Activated gamma-delta T cell (primary cell): ENCODE data around the gene SEC24D.

Source experiments
- DNase-seq: peaks from one replicate; lab custom pipeline; 2025; lab: John Stamatoyannopoulos, UW

The SEC24D gene

DNA sequence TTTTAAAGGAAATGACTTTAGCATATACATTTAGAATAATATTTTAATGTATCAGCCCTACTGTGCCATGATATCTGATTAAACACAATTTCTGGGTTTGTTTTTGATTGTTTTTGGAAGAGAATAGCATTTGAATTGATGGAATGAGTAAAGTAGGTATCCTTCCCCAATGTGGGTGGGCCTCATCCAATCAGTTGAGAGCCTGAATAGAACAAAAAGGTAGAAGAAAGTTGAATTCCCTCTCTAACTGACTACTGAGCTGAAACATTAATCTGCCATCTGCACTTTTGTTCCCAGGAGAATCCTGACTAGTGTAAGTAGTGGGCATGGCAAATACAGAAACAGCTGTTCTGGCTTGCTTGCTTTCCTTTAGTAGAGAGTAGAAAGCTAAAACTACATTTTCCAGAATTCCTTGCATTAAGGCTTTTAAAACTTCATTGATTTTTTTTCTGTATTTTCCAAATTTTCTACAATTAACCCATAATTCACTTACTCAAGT, 9.7 kb upstream of the SEC24D start:
- no peak for DNase-seq

DNA sequence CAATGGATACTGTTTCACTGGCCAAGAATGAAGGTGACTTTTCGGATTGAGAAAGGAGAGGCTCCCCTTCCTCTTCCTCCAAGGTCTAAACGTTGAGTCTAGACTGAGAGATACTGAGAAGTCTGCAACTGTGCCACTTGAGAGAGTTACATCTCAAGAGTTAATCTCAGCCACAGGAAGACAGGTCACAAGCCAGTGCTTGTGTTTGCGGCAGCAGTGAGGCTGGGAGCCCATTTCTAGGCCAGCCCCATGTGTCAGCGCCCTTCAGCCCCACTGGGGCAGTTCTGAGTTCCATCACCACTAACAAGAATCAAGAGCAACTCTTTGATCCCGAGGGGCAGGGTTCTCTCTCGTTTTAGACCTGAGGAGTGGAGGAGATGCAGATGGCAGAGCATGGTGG, 7.3 kb upstream of the SEC24D start:
- no peak for DNase-seq

DNA sequence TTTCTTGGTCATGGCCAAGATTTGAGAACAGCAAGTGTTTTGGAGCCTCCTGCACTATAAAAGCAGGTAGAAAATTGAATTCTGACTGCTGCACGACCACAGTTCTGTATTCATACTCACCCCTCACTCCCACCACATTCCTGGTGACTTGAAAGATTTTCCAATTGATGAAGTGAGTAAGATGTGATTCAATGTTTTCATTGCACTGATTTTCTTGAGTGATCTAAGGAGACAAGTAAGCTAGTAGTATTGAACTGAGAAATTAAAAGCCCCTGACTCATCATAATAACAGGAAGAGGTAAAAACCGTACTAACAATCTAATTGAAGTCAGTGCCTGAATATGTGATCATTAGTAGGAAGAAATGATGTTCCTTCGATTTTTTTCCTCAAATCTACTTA, 6.1 kb upstream of the SEC24D start:
- no peak for DNase-seq

GRCh38 chr4:118839221-118839927, 3.4 kb upstream of the SEC24D start:
- no peak for DNase-seq

GRCh38 chr4:118837121-118837507, 1.2 kb upstream of the SEC24D start:
- no peak for DNase-seq

DNA sequence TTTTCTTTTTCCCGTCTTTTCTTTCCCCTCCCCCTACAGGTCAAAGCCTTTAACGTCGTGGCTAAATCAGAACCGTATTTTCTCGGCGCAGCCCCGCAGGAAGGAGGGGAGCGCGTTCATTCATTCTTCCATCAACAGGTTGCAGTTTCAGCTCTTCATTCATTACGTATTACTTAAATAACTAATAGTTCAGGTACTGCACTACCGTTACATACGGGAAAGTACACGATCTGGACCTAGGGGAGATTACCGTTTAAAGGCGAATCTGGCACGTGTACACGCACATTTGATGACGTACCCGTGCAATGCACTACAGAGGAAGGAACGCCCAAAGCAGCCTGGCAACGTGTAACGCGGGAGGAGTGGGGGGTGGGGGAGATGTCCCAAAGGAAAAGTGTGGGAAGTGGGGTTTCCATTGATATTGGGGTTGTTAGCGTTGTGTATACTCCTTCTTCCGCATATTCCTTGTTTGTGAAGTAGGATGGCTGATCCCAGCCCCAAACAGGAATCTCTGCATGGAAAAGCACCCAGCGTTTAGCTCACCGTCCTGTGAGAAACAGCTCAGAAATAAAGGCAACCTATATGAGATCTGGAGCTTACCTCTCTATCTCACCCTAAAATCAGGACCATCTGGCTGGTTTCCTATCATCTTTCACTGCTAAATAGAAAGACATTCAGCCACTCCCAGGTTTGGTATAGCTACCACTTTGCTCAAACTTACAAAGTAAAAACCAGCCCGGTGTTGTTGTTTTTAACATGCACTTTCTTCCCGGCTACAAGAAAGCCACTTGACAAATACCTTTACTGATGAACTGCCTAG, 585 bp upstream of the SEC24D start:
- DNase-seq = no peak

DNA sequence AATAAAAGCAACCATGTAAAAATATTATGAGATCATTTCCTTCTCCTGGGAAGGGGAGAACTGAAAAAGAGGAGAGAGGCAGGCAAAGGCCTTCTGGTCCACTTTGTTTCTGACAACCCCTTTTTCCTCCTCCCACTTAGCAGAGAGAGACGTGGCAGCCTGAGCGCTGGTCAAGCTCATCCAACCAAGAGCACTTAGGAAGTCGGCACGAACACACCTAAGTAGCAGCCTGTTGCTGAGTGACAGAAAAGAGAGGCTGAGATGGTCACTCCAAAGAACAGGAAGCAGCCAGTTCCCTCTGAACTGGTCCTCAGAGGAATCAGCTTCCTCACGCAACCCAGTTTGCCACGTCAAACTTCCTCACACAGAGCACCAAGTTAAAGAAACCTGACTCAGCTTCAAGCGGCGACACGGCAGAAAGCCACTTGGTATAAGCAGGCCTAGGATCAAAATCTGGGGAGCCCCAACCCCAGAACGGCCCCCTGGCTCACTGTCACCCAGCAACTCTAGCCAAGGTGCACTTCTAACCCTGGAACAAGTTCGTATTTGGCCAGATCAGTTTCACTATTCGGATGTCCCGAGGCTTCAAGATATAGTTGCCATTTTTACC, 861 bp downstream of the SEC24D start:
- no peak for DNase-seq

GRCh38 chr4:118834070-118834469, 1.9 kb downstream of the SEC24D start:
- no peak for DNase-seq

DNA sequence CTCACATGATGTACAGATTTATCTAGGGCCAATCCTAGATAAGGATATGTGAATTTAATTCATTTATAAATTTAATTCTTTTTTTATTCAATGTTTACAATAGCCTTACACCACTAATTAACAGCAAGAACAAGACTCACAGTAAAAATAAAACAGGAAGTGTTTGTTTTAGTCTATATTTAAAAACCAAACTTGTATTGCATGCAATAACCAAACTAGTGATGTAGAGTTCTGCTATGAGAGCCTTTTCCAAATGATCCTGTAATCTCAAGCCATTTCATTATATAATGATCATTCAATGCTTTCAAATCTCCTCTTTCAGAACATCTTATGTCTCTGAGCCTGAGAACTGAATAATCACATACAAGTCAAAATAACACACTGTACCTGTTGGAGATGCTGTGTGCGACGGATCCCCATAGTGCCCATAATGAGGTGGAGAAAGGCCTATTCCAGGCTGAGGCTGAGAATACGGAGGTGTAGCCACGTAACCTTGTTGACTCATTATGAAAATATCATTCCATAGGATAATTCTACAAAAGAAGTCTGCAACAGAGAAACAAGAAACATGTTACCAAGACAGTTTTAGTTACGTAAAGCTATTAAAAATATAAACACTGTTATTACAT, 2.6 kb downstream of the SEC24D start:
- no peak for DNase-seq

GRCh38 chr4:118829107-118829506, 6.8 kb downstream of the SEC24D start:
- DNase-seq = no peak

DNA sequence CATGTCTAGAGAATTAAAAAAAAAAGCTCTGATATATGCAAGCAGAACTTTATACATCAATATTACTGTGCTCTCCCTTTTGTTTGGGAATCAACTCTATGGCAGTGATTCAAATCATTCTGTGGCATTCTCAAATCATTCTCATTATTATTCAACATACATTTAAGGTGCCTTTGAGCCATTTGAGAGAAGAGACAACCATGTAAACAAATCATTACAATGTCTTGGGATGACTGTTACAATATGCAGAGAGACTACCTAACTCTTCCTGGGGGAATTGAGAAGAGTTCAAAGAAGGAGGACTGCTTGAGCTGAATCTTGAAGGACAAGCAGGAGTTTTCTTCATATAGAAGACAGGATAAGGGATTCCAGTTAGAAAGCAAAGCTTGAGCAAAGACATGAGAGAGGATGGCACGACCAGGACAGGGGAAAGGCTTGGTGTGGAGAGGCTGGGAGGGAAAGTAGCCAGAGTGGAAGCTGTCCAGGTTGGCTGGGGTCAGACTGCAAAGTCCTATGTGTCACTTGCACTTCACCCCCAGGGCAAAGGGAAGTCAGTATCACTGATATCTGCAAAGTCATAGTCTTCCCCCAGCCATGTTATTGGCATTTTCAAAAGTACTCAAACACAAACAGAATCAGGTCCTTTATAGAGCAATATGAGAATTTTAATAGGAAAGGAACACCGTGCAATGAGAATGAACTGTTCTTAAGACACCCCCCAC, 9.0 kb downstream of the SEC24D start:
- DNase-seq = no peak

DNA sequence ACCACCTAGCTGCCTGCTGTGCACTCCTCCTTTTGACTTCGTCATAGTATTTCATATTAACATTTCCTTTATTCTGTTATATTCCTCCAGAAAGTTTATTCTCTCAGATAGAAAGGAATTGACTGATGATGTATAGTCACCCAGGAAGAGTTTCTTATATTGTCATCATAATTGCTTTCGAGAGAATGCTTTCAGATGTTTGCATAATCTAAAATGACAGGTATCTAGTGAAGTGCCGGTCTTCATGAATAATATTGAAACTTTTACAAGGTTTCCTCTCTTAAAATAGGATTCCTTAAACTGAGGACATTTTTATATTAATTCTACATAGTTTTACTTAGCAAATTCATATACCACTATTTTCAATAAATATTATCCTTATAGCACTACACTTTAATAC, 10.1 kb downstream of the SEC24D start:
- DNase-seq = no peak

- DNase-seq = no peak
Observed at GRCh38 chr4:118824141-118824540, 11.8 kb downstream of the SEC24D start.

GRCh38 chr4:118823471-118823870, 12.5 kb downstream of the SEC24D start:
- no peak for DNase-seq

DNA sequence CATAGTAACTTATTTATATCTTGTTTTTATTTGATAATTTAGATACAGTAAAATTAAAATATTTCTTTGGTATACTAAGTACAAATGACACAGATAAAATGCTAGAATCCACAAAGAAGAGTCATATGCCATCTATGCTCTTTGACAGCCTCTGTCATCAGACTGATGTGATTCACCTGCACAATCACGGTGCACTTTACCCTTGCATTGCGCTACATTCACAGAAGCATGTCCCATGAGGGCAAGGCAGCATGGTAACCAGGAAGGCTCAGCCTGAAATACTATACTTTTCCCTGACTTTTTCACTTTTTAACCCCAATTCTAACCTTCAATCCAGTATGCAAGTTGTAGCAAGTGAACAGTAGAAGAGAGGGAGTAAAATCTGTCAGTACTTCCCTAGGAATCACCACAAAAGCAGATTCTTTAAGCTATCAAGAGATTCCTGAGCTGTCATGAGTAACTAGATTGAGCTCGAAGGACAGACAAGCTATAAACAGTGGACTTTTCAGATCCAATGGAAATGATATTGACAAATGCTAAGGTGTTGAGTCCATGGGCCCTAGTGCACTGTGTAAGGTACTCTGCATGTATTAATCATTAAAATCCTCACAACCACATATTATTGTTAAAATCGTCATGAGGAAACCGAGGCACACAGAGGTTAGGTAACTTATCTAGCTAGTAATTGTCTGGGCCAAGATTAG, 14.2 kb downstream of the SEC24D start:
- DNase-seq = no peak

DNA sequence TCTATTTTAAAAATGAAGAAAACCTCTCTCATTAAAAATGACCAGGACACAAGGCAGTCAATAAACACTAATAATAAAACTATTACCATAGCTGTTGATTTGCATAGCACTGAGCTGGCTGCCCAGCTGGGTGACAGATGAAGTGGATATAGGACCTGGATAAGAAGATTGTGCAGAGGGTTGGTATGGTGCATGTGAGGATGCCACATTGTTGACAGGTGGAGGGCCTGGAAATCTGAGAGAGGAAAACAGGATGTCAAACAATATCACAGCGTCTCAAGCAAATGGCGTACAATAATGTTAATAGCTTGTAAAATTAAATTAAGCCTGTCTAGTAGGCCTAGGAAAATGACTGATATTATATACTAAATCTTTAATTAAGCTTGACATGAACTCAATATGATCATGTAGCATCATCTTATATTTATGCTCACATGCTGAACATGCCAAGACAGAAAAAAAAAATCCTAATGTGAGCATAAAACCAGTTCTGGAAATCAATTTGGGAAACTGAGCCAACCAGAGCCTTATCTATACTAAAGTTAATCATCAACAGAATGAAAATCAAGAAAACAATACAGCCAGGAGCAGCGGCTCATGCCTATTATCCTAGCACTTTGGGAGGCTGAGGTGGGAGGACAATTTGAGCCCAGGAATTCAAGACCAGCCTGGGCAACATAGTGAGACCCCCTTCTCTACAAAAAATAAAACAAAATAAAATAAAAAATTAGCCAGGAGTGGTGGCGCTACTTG, 18.6 kb downstream of the SEC24D start:
- no peak for DNase-seq

DNA sequence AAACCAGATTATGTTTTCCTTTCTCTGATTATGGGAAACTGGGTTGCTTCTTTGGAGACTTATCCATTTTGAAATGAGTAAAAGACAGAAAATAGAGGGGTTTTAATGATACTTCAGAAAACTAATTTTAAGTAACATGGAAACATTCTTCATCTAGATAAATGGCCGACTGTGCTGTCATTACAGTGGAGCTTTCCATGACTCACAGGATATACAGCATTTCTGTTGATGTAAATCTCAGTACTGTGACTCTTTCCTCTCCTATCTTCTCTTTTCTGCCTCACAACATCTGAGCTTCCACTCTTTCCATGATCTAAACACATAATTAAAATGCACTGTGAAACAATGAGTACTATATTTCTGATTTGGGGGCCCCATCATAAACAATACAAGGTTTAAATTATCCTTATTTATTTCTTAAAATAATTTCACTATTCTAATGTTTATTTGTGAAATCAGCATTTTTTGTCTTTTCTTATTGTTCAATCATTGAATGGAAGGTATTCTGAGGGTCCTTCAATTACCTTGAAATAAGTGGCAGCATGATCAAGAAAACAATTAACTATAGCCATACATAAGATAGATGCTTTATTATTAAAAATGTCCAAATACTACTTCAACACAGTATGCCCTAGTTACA, 19.3 kb downstream of the SEC24D start:
- no peak for DNase-seq

GRCh38 chr4:118814891-118815290, 21.0 kb downstream of the SEC24D start:
- no peak for DNase-seq

DNA sequence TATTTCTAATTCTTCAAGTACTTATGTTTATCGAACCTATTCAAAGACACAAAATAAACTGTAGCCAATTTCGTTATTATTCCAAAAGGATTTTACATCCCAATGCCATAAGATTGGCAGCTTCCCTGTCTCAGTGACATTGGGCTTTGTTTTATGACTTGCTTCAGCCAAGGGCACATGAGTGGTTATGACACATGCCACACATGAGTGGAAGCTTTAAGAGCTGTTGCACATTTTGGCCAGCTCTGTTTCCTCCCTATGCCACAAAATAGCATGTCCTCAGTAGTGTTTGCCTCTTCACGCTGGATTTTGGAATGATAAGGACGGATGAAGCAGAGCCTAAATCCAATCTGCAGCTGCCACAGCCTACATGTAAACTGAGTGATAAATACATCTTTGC, 21.9 kb downstream of the SEC24D start:
- no peak for DNase-seq

GRCh38 chr4:118813561-118813960, 22.4 kb downstream of the SEC24D start:
- no peak for DNase-seq
